Stimulated activated CD8-positive, alpha-beta memory T cell treated with anti-CD3 and anti-CD28 coated beads, Interleukin-12 subunit alpha, Interleukin-12 subunit beta, amount 100 ng/mL, for 24 hours (primary cell): ENCODE results near the gene CAMK4.
"Not testable (repeated sequence)": the region's sequence is repeated elsewhere in the genome, so short reads cannot be mapped to it uniquely, and the experiment has no call there.

Source experiments
- DNase-seq: peaks from one replicate; pipeline ENCODE4 v3.0.0-alpha.2; 2020; ENCODE audit errors: extremely low read depth

Gene CAMK4

DNA sequence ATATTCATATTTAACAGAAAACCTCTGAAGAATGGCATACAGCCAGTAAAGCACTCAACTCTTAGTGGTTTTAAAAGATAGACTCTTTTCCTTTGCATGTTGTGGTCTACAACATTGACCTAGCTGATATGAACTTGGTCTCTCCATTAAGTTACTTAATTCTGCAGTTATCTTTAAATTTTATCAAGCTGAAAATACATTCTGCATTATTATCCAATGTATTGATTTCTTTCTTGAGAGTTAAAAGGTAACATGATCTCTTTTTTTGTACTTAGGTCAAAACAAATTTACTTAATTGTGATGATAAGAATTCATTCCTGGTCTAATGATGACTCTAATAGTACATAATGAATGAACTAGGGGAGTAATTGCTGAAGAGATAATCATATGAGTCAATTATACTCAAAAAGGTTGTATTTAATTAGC, 155.2 kb downstream of the CAMK4 start:
- no peak for DNase-seq

DNA sequence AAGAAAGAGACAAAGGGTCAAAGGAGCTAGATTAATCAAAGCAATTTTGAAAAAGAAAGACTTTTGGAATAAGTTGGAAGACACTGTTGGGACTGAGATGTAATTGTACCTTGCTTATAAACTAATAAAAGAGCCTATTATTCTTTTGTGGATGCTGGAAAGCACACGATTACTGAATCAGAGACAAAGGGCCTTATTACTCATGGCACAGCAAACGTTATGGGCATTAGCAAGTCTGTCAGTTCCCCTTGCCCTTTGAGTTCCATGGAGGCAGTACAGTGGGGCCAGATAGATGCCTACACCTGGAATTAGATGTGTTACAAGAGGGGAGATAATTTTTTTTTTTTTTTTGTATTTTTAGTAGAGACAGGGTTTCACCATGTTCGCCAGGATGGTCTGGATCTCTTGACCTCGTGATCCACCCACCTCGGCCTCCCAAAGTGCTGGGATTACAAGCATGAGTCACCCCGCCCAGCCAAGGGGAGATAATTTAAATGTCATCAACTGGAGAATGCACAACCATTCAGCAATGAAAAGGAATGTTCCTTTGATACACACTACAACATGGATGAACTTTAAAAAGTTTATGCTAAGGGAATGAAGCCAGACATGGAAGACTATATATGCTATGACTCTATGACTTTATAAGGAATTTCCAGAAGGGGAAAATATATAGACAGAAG, 159.2 kb downstream of the CAMK4 start:
- DNase-seq, result no peak

DNA sequence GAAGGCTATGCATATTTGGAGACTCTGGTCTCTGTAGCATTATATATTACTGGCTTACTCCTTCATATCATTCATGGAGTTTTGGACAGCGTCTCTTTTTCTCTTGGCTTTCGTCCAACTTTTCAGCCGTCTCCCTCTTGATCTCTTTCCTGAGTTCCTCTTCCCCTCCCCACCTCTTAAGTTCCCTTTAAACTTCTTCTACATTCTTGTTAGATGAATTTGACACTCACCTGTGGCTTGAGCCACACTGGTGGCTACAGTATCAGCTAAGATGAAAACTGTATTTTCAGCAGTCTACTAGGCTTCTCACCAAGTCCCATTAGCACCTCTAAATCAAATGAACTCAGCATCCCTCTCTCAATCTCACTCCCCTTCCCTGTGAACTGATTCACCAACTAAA, 160.0 kb downstream of the CAMK4 start:
- DNase-seq, result no peak

- no peak for DNase-seq
Measured at GRCh38 chr5:111385051-111385450, 160.9 kb downstream of the CAMK4 start.

- no peak for DNase-seq
Measured at GRCh38 chr5:111385970-111386831, 162.0 kb downstream of the CAMK4 start.

GRCh38 chr5:111386832-111387162, 162.6 kb downstream of the CAMK4 start:
- DNase-seq, result no peak

DNA sequence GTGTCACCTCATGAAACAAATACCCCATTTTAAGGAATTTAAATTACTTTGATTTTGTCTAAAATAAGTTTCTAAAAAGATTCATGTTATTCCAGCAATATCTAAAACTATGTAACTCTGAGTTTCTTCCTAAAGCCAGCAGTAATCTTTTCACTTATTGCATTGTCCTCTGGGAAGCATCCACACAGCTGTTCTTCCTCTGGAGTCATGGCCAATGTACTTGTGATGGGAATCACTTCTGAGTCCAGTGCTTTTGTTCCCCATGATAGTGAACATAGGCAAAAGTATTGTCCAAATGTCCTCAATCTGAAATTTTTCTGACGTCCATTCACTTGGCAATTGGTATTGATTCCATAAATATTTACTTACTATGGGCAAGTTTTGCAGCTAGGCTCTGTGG, 163.2 kb downstream of the CAMK4 start:
- no peak for DNase-seq

DNA sequence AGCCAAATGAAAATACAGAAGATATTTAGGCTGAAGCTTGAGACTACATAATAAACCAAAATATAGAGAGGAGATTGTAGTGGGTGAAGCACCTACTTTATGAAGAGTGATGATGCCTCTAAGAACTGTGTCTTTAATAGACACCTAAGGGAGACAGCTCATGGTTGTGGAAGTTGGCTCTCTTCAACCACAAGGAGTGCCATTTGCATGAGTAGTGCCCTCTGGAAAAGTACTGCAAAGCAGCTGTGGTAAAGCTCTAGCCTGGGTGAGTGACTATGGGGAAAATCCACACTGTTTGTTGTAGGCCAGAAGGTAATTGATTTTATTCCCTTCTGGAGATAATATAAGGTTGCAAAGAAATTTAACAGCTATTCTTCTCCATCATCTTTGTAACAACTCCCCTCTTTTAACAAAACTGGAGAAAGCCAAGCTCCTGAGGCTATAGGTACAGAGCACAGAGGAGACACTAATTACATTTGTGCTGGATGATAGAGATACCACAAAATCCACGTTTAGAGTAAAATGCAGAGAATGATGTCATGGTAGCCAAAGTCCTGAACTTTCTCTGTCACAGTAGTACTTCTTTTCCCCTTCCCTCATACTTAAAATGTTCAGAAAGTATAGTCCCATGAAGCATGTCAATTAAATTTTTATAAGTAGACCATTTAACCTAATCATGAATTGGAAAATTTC, 165.4 kb downstream of the CAMK4 start:
- DNase-seq, result no peak

- DNase-seq, result no peak
Measured at GRCh38 chr5:111392181-111392580, 168.0 kb downstream of the CAMK4 start.

DNA sequence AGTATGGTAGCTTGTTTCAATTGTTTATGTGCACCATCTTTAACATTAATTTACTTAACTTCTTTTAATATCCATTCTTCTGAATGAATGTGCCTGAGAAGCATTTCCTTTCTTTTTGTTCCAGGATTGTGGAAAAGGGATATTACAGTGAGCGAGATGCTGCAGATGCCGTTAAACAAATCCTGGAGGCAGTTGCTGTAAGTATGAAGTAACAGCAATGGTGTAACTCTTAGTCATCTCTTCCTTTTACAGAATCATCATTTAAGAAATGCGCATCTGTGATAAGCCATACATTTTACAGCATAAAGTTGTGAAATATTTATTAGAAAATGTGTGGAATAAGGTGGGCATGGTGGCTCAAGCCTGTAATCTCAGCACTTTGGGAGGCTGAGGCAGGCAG, 170.4 kb downstream of the CAMK4 start:
- DNase-seq, result no peak

- DNase-seq, result no peak
Measured at GRCh38 chr5:111398013-111398412, 173.8 kb downstream of the CAMK4 start.

GRCh38 chr5:111399113-111399512, 174.9 kb downstream of the CAMK4 start:
- no peak for DNase-seq

- no peak for DNase-seq
Measured at GRCh38 chr5:111401906-111402305, 177.7 kb downstream of the CAMK4 start.

GRCh38 chr5:111404270-111404769, 180.1 kb downstream of the CAMK4 start:
- no peak for DNase-seq

DNA sequence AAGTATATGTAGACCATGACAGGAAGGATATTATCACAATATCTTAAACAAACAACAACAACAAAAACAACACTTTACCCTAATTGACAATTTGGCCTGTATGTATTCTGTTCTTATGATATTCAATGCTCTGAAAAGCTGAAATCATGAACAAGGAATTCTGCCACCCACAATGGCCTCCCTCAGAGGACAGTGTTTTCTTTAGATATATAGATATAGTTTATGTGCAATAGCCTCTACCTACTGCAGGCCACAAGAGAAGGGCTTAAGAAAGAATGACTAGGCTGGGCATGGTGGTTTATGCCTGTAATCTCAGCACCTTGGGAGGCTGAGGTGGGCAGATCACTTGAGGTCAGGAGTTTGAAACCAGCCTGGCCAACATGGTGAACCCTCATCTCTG, 183.4 kb downstream of the CAMK4 start:
- DNase-seq, result no peak

- DNase-seq, result no peak
Measured at GRCh38 chr5:111408817-111409216, 184.6 kb downstream of the CAMK4 start.

- not testable (repeated sequence) for DNase-seq
Measured at GRCh38 chr5:111409266-111409665, 185.1 kb downstream of the CAMK4 start.

GRCh38 chr5:111410067-111410466, 185.9 kb downstream of the CAMK4 start:
- not testable (repeated sequence) for DNase-seq

GRCh38 chr5:111411301-111411700, 187.1 kb downstream of the CAMK4 start:
- no peak for DNase-seq

- no peak for DNase-seq
Measured at GRCh38 chr5:111412593-111412992, 188.4 kb downstream of the CAMK4 start.

GRCh38 chr5:111415053-111415452, 190.9 kb downstream of the CAMK4 start:
- DNase-seq, result no peak

GRCh38 chr5:111422245-111422644, 198.1 kb downstream of the CAMK4 start:
- no peak for DNase-seq
